OCI-LY7 (cell line): ENCODE measurements around the gene GK. TPM values are rescaled to one million over a fixed set of nuclear protein-coding genes. Genes with fewer than 3 reads are reported as not detected.

Experiments used
- BruUV-seq: library from RNA; stranded (reverse); fragments of 400-500 nt; replicated peaks from 2 replicates; lab custom pipeline; 2021; lab: Mats Ljungman, UMichigan
- CTCF ChIA-PET: fragments of 300-600 bp; sonication (Branson Sonifier 250); formaldehyde crosslinking; loops from one replicate; lab custom pipeline; 2022; ENCODE audit warnings: antibody characterized with exemption; ENCODE audit not compliant: unreplicated experiment; lab: Charles Lee
- POLR2A ChIA-PET: fragments of 300-600 bp; sonication (Branson Sonifier 250); formaldehyde crosslinking; loops from one replicate; lab custom pipeline; 2022; ENCODE audit warnings: antibody characterized with exemption; lab: Charles Lee
- DNase-seq: peaks from one replicate; pipeline ENCODE4 v3.0.0-alpha.2; 2015; ENCODE audit warnings: low spot score
- H2AFZ ChIP-seq: fragments of 200-600 bp; sonication (generic), shearing (Covaris generic); 2 replicates; pipeline ENCODE4 v1.6.1; 2014; ENCODE audit warnings: mild to moderate bottlenecking, antibody characterized with exemption, low read length, moderate library complexity
- H3K27ac ChIP-seq: fragments of 200-600 bp; sonication (generic); 2 replicates; pipeline ENCODE4 v1.5.1; 2014; ENCODE audit warnings: mixed run types, low read depth, mild to moderate bottlenecking, moderate library complexity, low read length, inconsistent platforms; ENCODE audit not compliant: poor library complexity, severe bottlenecking
- H3K36me3 ChIP-seq: fragments of 200-600 bp; sonication (generic); 2 replicates; pipeline ENCODE4 v1.6.1; 2014; ENCODE audit warnings: mild to moderate bottlenecking, antibody characterized with exemption, low read length, moderate library complexity, mixed read lengths; ENCODE audit not compliant: insufficient read depth
- H3K4me1 ChIP-seq: fragments of 200-600 bp; sonication (generic); 2 replicates; pipeline ENCODE4 v1.5.1; 2014; ENCODE audit warnings: mild to moderate bottlenecking, low read length; ENCODE audit not compliant: insufficient read depth, poor library complexity, severe bottlenecking
- H3K4me2 ChIP-seq: fragments of 200-600 bp; sonication (generic); 2 replicates; pipeline ENCODE4 v1.6.1; 2014; ENCODE audit warnings: mild to moderate bottlenecking, low read length
- H3K4me3 ChIP-seq: fragments of 200-600 bp; sonication (generic); 2 replicates; pipeline ENCODE4 v1.5.1; 2014; ENCODE audit warnings: mild to moderate bottlenecking, low read depth, low read length; ENCODE audit not compliant: poor library complexity, severe bottlenecking
- H3K79me2 ChIP-seq: fragments of 200-600 bp; sonication (generic); 2 replicates; pipeline ENCODE4 v1.6.1; 2016; ENCODE audit warnings: low read depth, mild to moderate bottlenecking, low read length, moderate library complexity, mixed read lengths; ENCODE audit not compliant: insufficient read depth
- H3K9me2 ChIP-seq: fragments of 200-600 bp; sonication (generic); 2 replicates; pipeline ENCODE4 v1.6.1; 2016; ENCODE audit warnings: mild to moderate bottlenecking, low read length, mixed read lengths; ENCODE audit not compliant: insufficient read depth
- H3K9me3 ChIP-seq: fragments of 200-600 bp; sonication (generic); 2 replicates; pipeline ENCODE4 v1.6.1; 2014; ENCODE audit warnings: mild to moderate bottlenecking, mixed run types, low read length, mixed read lengths
- H4K20me1 ChIP-seq: fragments of 200-600 bp; sonication (generic); 2 replicates; pipeline ENCODE4 v1.6.1; 2014; ENCODE audit warnings: mild to moderate bottlenecking, antibody characterized with exemption, low read length, moderate library complexity, mixed read lengths; ENCODE audit not compliant: insufficient read depth
- EZH2phosphoT487 ChIP-seq: fragments of 200-600 bp; sonication (generic); IDR thresholded peaks from 2 replicates; pipeline ENCODE4 v1.6.1; 2018; ENCODE audit warnings: low read depth, borderline replicate concordance, mild to moderate bottlenecking, mixed run types, antibody characterized with exemption, low read length, moderate library complexity, mixed read lengths
- intact Hi-C: fragments of 100-400 bp; cut with micrococcal nuclease; formaldehyde crosslinking; loops from one replicate; pipeline ENCODE4 v1.10.0; 2022; ENCODE audit not compliant: unreplicated experiment
- total RNA-seq, 2 experiments: library from RNA; depleted of rRNA in 1 of 2; stranded (reverse); fragments of >200 nt in 1 of 2; shearing (Covaris generic) in 1 of 2; gene quantifications; 2 replicates each; pipeline ENCODE4 v1.2.3, GENCODE V29; 2014 to 2022
- TF ChIP-seq, protein P1 (sequence below): fragments of 200-600 bp; sonication (generic); conservative IDR thresholded peaks from 2 replicates; pipeline ENCODE4 v1.5.1; 2014; ENCODE audit warnings: mild to moderate bottlenecking, antibody characterized with exemption, low read length, moderate library complexity, mixed read lengths

The GK gene
- total RNA-seq, 2 experiments from 2014 or later, result 10.1 to 19.7 TPM

GRCh38 chrX:30679369-30679768, 26.1 kb downstream of the GK start:
- BruUV-seq, result no TSS peak
- Histone ChIP-seq H3K27ac (no peak overlapping the region), H4K20me1 (no peaks in the 10 kb centered on the region), H2AFZ (no peak overlapping the region), H3K9me3 (no peaks in the 10 kb centered on the region), H3K9me2 (no peaks in the 10 kb centered on the region), H3K4me3 (no peak overlapping the region), H3K36me3 (no peaks in the 10 kb centered on the region), H3K4me2 (no peak overlapping the region), H3K4me1 (no peaks in the 10 kb centered on the region), H3K79me2 (no peaks in the 10 kb centered on the region)
- CTCF ChIA-PET, result no interaction called here
- no peak for DNase-seq
- POLR2A ChIA-PET, result interaction anchor here (0.7 kb wide), 1 partner anchor 387 kb away, joined by 3 read pairs; no protein-coding TSS in a partner anchor
- intact Hi-C loops, result no loop called here
- no peak for TF ChIP-seq EZH2phosphoT487
- TF ChIP-seq, protein P1, sequence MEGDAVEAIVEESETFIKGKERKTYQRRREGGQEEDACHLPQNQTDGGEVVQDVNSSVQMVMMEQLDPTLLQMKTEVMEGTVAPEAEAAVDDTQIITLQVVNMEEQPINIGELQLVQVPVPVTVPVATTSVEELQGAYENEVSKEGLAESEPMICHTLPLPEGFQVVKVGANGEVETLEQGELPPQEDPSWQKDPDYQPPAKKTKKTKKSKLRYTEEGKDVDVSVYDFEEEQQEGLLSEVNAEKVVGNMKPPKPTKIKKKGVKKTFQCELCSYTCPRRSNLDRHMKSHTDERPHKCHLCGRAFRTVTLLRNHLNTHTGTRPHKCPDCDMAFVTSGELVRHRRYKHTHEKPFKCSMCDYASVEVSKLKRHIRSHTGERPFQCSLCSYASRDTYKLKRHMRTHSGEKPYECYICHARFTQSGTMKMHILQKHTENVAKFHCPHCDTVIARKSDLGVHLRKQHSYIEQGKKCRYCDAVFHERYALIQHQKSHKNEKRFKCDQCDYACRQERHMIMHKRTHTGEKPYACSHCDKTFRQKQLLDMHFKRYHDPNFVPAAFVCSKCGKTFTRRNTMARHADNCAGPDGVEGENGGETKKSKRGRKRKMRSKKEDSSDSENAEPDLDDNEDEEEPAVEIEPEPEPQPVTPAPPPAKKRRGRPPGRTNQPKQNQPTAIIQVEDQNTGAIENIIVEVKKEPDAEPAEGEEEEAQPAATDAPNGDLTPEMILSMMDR, result no peak

DNA sequence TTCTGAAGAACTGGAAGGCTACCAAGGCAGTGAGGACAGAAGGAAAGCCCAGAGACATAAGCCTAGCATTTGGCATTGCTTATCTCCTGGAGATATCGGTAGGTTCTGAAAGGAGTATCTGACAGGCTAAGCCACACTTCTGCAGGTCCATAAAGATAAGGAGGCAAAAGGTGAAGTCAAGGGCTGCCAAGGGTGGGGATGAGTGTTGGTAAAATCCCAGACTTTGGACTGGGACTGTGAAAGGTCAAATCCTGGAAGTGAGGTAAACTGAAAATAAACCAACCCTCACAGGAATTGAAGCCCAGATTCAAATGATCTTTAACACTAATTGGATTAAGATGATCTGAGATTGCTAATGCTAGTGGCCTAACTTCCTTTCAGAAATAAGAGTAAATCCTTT, 27.4 kb downstream of the GK start:
- POLR2A ChIA-PET, result interaction anchor here (0.6 kb wide), 1 partner anchor 53 kb away, joined by 3 read pairs; no protein-coding TSS in a partner anchor
- Histone ChIP-seq H3K9me3 (no peaks in the 10 kb centered on the region), H3K4me3 (no peak overlapping the region), H3K27ac (no peak overlapping the region), H2AFZ (no peak overlapping the region), H3K4me1 (no peaks in the 10 kb centered on the region), H4K20me1 (no peaks in the 10 kb centered on the region), H3K4me2 (no peak overlapping the region), H3K36me3 (no peaks in the 10 kb centered on the region), H3K9me2 (no peaks in the 10 kb centered on the region), H3K79me2 (no peaks in the 10 kb centered on the region)
- TF ChIP-seq, protein P1, result no peak
- TF ChIP-seq EZH2phosphoT487, result no peak
- no peak for DNase-seq
- CTCF ChIA-PET, result interaction anchor here (0.6 kb wide), 1 partner anchor 158 kb away, joined by 3 read pairs; no protein-coding TSS in a partner anchor
- BruUV-seq, result no TSS peak
- intact Hi-C loops, result no loop called here

GRCh38 chrX:30688641-30689040, 35.4 kb downstream of the GK start:
- Histone ChIP-seq H3K4me2 (no peak overlapping the region), H3K4me1 (no peaks in the 10 kb centered on the region), H3K9me3 (no peaks in the 10 kb centered on the region), H4K20me1 (no peaks in the 10 kb centered on the region), H3K27ac (no peak overlapping the region), H3K36me3 (no peaks in the 10 kb centered on the region), H3K79me2 (no peaks in the 10 kb centered on the region), H3K4me3 (no peak overlapping the region), H3K9me2 (no peaks in the 10 kb centered on the region), H2AFZ (no peak overlapping the region)
- BruUV-seq, result no TSS peak
- no peak for DNase-seq
- POLR2A ChIA-PET, result interaction anchor here (0.7 to 1.1 kb wide), 2 partner anchors 10 to 1278 kb away, joined by 3 to 4 read pairs; no protein-coding TSS in a partner anchor
- CTCF ChIA-PET, result no interaction called here
- TF ChIP-seq, protein P1, result no peak
- no peak for TF ChIP-seq EZH2phosphoT487
- intact Hi-C loops, result no loop called here
